MM.1S (cell line): ENCODE measurements around the gene CLMN.

Experiments
- DNase-seq: peaks from one replicate; pipeline ENCODE4 v3.0.0-alpha.2; 2015
- H2AFZ ChIP-seq: fragments of 300-600 bp; sonication (generic); 2 replicates; pipeline ENCODE4 v1.6.0; 2016; ENCODE audit warnings: antibody characterized with exemption, low read length
- H3F3A ChIP-seq: fragments of 300-600 bp; sonication (generic); 2 replicates; pipeline ENCODE4 v1.6.1; 2016; ENCODE audit warnings: mild to moderate bottlenecking, antibody characterized with exemption, low read length, moderate library complexity, mixed read lengths; ENCODE audit not compliant: insufficient read depth
- H3K27ac ChIP-seq: fragments of 300-600 bp; sonication (generic); 2 replicates; pipeline ENCODE4 v1.5.1; 2016; ENCODE audit warnings: mild to moderate bottlenecking, low read length
- H3K27me3 ChIP-seq: fragments of 300-600 bp; sonication (generic); replicated peaks from 2 replicates; pipeline ENCODE4 v1.6.0; 2016; ENCODE audit warnings: low read length; ENCODE audit not compliant: insufficient read depth
- H3K36me3 ChIP-seq: fragments of 300-600 bp; sonication (generic); replicated peaks from 2 replicates; pipeline ENCODE4 v1.6.1; 2016; ENCODE audit warnings: mild to moderate bottlenecking, low read length, mixed read lengths; ENCODE audit not compliant: insufficient read depth
- H3K4me1 ChIP-seq: fragments of 300-600 bp; sonication (generic); 2 replicates; pipeline ENCODE4 v1.6.1; 2016; ENCODE audit warnings: low read length, mixed read lengths
- H3K4me2 ChIP-seq: fragments of 300-600 bp; sonication (generic); 2 replicates; pipeline ENCODE4 v1.6.0; 2016; ENCODE audit warnings: low read depth, low read length
- H3K4me3 ChIP-seq: fragments of 300-600 bp; sonication (generic); 2 replicates; pipeline ENCODE4 v1.5.1; 2016; ENCODE audit warnings: low read length, mixed read lengths
- H3K79me2 ChIP-seq: fragments of 300-600 bp; sonication (generic); 2 replicates; pipeline ENCODE4 v1.6.1; 2016; ENCODE audit warnings: mixed run types, low read length, mixed read lengths
- H3K9ac ChIP-seq: fragments of 300-600 bp; sonication (generic); 2 replicates; pipeline ENCODE4 v1.6.1; 2016; ENCODE audit warnings: low read length, mixed read lengths
- H3K9me2 ChIP-seq: fragments of 300-600 bp; sonication (generic); replicated peaks from 2 replicates; pipeline ENCODE4 v1.6.1; 2016; ENCODE audit warnings: mild to moderate bottlenecking, low read length, mixed read lengths; ENCODE audit not compliant: insufficient read depth
- H3K9me3 ChIP-seq: fragments of 300-600 bp; sonication (generic); replicated peaks from 2 replicates; pipeline ENCODE4 v1.6.1; 2016; ENCODE audit warnings: mild to moderate bottlenecking, low read length, mixed read lengths; ENCODE audit not compliant: insufficient read depth
- H4K20me1 ChIP-seq: fragments of 300-600 bp; sonication (generic); 2 replicates; pipeline ENCODE4 v1.6.1; 2016; ENCODE audit warnings: mild to moderate bottlenecking, low read length, moderate library complexity, mixed read lengths; ENCODE audit not compliant: insufficient read depth
- CTCF ChIP-seq: fragments of 300-600 bp; sonication (generic); IDR thresholded peaks from 2 replicates; pipeline ENCODE4 v1.5.1; 2016; ENCODE audit warnings: antibody characterized with exemption, low read length, mixed read lengths
- EZH2 ChIP-seq: fragments of 300-600 bp; sonication (generic); optimal IDR thresholded peaks from 2 replicates; pipeline ENCODE3; 2017; ENCODE audit warnings: low read depth, mild to moderate bottlenecking, antibody characterized with exemption, low read length, mixed read lengths
- EZH2phosphoT487 ChIP-seq: fragments of 300-600 bp; sonication (generic); IDR thresholded peaks from 2 replicates; pipeline ENCODE4 v1.6.1; 2018; ENCODE audit warnings: antibody characterized with exemption, low read length

CLMN gene

GRCh38 chr14:95328729-95329503, 9.2 kb upstream of the CLMN start:
- H3K9ac ChIP-seq, result no peak overlapping the region
- H3K9me2 ChIP-seq, result no peaks in the 10 kb centered on the region
- no peaks in the 10 kb centered on the region for H3K27me3 ChIP-seq
- no peaks in the 10 kb centered on the region for H3K9me3 ChIP-seq
- no peak overlapping the region for H3K27ac ChIP-seq
- no peak for DNase-seq
- H3K4me2 ChIP-seq, result no peak overlapping the region
- H4K20me1 ChIP-seq, result no peaks in the 10 kb centered on the region
- TF ChIP-seq CTCF, result no peak
- TF ChIP-seq EZH2, result no peak
- TF ChIP-seq EZH2phosphoT487, result no peak
- no peak overlapping the region for H3K4me3 ChIP-seq
- H2AFZ ChIP-seq, result no peak overlapping the region
- H3K36me3 ChIP-seq, result no peaks in the 10 kb centered on the region
- peaks cover 8% of the 10 kb centered on the region for H3F3A ChIP-seq
- no peaks in the 10 kb centered on the region for H3K79me2 ChIP-seq
- H3K4me1 ChIP-seq, result peaks cover 36% of the 10 kb centered on the region

DNA sequence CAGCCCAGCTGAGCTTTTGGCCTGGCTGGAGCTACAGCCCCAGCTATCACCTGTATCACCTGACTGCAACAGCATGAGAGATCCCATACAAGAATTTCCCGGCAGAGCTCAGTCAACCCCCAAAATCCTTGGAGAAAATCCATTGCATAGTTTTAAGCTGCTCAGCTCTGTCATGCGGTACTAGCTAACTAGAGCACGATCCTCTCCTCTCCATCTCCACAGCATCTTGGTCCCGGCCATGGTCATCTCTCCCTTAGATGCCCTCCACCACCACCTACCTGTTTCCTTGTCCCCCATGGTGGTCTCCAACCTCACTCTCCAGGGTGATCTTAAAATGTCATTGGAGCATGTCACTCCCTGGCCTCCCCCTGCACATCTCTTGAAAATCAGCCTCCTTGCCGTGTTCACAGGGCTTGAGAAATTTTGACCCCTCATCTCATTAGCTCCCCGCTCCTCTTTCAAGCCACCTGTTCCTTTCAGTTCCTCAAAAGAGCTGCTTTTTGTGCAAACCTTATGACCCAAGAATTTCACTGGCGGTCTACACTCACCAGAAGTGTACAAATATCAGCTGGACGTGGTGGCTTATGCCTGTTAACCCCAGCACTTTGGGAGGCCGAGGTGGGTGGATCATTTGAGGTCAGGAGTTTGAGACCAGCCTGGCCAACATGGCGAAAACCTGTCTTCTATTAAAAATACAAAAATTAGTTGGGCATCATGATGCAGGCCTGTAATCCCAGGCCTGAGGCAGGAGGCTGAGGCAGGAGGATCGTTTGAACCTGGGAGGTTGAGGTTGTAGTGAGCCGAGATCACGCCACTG, 8.1 kb upstream of the CLMN start:
- peak overlapping the region; percentile 63 for H3K4me2 ChIP-seq
- H3F3A ChIP-seq, result peaks cover 8% of the 10 kb centered on the region

DNA sequence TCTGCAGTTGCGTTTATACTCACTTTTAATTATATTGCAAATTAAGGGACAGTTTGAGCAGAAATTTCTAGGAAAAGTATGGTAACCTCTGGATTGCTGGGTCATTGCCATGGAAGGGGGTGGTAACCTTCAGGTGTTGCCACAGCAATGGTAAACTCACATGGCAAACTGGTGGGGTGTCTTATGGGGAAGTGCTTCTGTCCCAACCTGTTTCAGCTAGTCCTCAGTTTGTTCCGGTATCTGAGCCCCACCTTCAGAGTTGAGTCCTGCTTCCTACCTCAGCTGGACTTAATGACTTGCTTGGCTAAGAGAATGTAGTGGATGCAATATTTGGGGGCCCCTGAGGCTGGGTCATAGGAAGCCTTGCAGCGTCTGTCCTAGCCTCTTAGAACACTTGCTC, 7.3 kb upstream of the CLMN start:
- no peak for DNase-seq
- no peak overlapping the region for H3K9ac ChIP-seq
- peaks cover 8% of the 10 kb centered on the region for H3F3A ChIP-seq
- peak overlapping the region; percentile 27; the same call in 1 of the 2 replicates for H3K4me3 ChIP-seq
- no peaks in the 10 kb centered on the region for H4K20me1 ChIP-seq
- H3K27ac ChIP-seq, result peak overlapping the region; percentile 56; the same call in 1 of the 2 replicates
- peaks cover 36% of the 10 kb centered on the region for H3K4me1 ChIP-seq
- no peaks in the 10 kb centered on the region for H3K27me3 ChIP-seq
- H3K9me3 ChIP-seq, result no peaks in the 10 kb centered on the region
- H3K36me3 ChIP-seq, result no peaks in the 10 kb centered on the region
- H2AFZ ChIP-seq, result no peak overlapping the region
- H3K9me2 ChIP-seq, result no peaks in the 10 kb centered on the region
- peak overlapping the region; percentile 63; the same call in 1 of the 2 replicates for H3K4me2 ChIP-seq
- TF ChIP-seq EZH2phosphoT487 (no peak), CTCF (no peak), EZH2 (no peak)
- H3K79me2 ChIP-seq, result no peaks in the 10 kb centered on the region

More for the DNA sequence above, 8.1 kb upstream of the CLMN start:
- Histone ChIP-seq H4K20me1 (no peaks in the 10 kb centered on the region), H3K27ac (peak overlapping the region; percentile 56; the same call in 1 of the 2 replicates), H3K4me1 (peaks cover 36% of the 10 kb centered on the region), H3K79me2 (no peaks in the 10 kb centered on the region), H3K9ac (peak overlapping the region; percentile 29; the same call in 1 of the 2 replicates), H2AFZ (no peak overlapping the region), H3K9me3 (no peaks in the 10 kb centered on the region), H3K4me3 (peak overlapping the region; percentile 27; the same call in 1 of the 2 replicates), H3K9me2 (no peaks in the 10 kb centered on the region), H3K27me3 (no peaks in the 10 kb centered on the region), H3K36me3 (no peaks in the 10 kb centered on the region)
- TF ChIP-seq CTCF (no peak), EZH2 (no peak)
- peak; percentile 74 for DNase-seq
